ENCODE data around the gene C1orf232. TPM values are rescaled to one million over a fixed set of nuclear protein-coding genes. Genes with fewer than 3 reads are reported as not detected.

The C1orf232 gene
- total and polyA plus RNA-seq, 9 of the 15 experiments (the other 6 are each of a cell fraction or from before 2014, with no cell fraction given), result not detected

GRCh38 chr1:26129778-26130177 lies 39.0 kb downstream of the C1orf232 start (continued):
- TF ChIP-seq, protein P1, sequence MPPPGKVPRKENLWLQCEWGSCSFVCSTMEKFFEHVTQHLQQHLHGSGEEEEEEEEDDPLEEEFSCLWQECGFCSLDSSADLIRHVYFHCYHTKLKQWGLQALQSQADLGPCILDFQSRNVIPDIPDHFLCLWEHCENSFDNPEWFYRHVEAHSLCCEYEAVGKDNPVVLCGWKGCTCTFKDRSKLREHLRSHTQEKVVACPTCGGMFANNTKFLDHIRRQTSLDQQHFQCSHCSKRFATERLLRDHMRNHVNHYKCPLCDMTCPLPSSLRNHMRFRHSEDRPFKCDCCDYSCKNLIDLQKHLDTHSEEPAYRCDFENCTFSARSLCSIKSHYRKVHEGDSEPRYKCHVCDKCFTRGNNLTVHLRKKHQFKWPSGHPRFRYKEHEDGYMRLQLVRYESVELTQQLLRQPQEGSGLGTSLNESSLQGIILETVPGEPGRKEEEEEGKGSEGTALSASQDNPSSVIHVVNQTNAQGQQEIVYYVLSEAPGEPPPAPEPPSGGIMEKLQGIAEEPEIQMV (tag; conservative IDR thresholded peaks at IDR 0.05; ENCODE audit: low read depth), result 0 out of 2 replicates have a peak, but pooled peaks have one; percentile 18
- TF ChIP-seq DDX20 (tag; IDR thresholded peaks at IDR 0.05; ENCODE audit: low read depth) (peak; percentile 73; the same call in 1 of the 2 replicates), DPF2 (IDR thresholded peaks at IDR 0.05) (no peak), ZNF589 (CRISPR knock-in tag; IDR thresholded peaks at IDR 0.05; ENCODE audit: low read depth) (peak; percentile 71), SMAD3 (CRISPR knock-in tag; conservative IDR thresholded peaks at IDR 0.05) (0 out of 2 replicates have a peak, but pooled peaks have one; percentile 14), TEAD2 (tag; IDR thresholded peaks at IDR 0.05) (0 out of 2 replicates have a peak, but pooled peaks have one; percentile 43), MECOM (CRISPR knock-in tag; IDR thresholded peaks at IDR 0.05) (peak; percentile 66; the same call in 1 of the 2 replicates), TSHZ1 (CRISPR knock-in tag; IDR thresholded peaks at IDR 0.05) (peak; percentile 73; the same call in 1 of the 2 replicates), PKNOX1 (IDR thresholded peaks at IDR 0.05) (no peak), ZNF699 (CRISPR knock-in tag; IDR thresholded peaks at IDR 0.05; ENCODE audit: insufficient replicate concordance) (no peak), PML (IDR thresholded peaks at IDR 0.05; ENCODE audit: low read length) (no peak), SPI1 (IDR thresholded peaks at IDR 0.05; ENCODE audit: borderline replicate concordance, low read depth, low read length) (no peak), ZNF3 (CRISPR knock-in tag; IDR thresholded peaks at IDR 0.05) (0 out of 2 replicates have a peak, but pooled peaks have one; percentile 40), SNAPC5 (CRISPR knock-in tag; IDR thresholded peaks at IDR 0.05) (peak; percentile 2; the same call in 1 of the 2 replicates), ILK (tag; IDR thresholded peaks at IDR 0.05; ENCODE audit: borderline replicate concordance, low read depth) (0 out of 2 replicates have a peak, but pooled peaks have one; percentile 28), ZNF766 (CRISPR knock-in tag; conservative IDR thresholded peaks at IDR 0.05) (peak; percentile 62; the same call in 1 of the 2 replicates), TEAD1 (CRISPR knock-in tag; IDR thresholded peaks at IDR 0.05) (peak in 1 of 2 experiments; percentile 48; a peak in 1 of 4 replicates), POLR2B (IDR thresholded peaks at IDR 0.05; ENCODE audit: low read depth, partially characterized antibody) (no peak), GTF2A2 (tag; IDR thresholded peaks at IDR 0.05) (peak; percentile 73; the same call in 1 of the 2 replicates), DMBX1 (CRISPR knock-in tag; IDR thresholded peaks at IDR 0.05; ENCODE audit: borderline replicate concordance) (peak; percentile 86), RBM22 (IDR thresholded peaks at IDR 0.05; ENCODE audit: low read depth, low read length, poor library complexity, severe bottlenecking) (no peak)
- TF ChIP-seq, protein P2, sequence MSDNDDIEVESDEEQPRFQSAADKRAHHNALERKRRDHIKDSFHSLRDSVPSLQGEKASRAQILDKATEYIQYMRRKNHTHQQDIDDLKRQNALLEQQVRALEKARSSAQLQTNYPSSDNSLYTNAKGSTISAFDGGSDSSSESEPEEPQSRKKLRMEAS (CRISPR knock-in tag; IDR thresholded peaks at IDR 0.05), result no peak
